ENCODE data around the gene CIB4. TPM values are rescaled to one million over a fixed set of nuclear protein-coding genes. Genes with fewer than 3 reads are reported as not detected.

The CIB4 gene
- total RNA-seq, 1 experiment from 2014 or later = not detected

GRCh38 chr2:26653207-26654060 lies 12.3 kb upstream of the CIB4 start:
- Histone ChIP-seq H3K27me3 (replicated peaks; ENCODE audit: control insufficient read depth, insufficient read depth, low read length) (no peaks in the 10 kb centered on the region), H3K4me3 (ENCODE audit: low read depth, low read length) (no peak overlapping the region), H3K36me3 (ENCODE audit: control insufficient read depth, insufficient read depth, low read length) (no peaks in the 10 kb centered on the region), H3K9me3 (no peaks in the 10 kb centered on the region), H3K4me1 (no peaks in the 10 kb centered on the region)
- no peak for TF ChIP-seq CTCF (IDR thresholded peaks at IDR 0.05; ENCODE audit: insufficient read depth in 1 of 2, low read depth in 1 of 2, low read length in 1 of 2, severe bottlenecking in 1 of 2, unreplicated experiment in 1 of 2)
- Mint-ChIP-seq H3K4me1 (ENCODE audit: low read depth, unreplicated experiment) (no peaks in the 10 kb centered on the region), H3K27ac (ENCODE audit: unreplicated experiment) (no peak overlapping the region), H3K36me3 (ENCODE audit: insufficient read depth, unreplicated experiment) (no peaks in the 10 kb centered on the region), H3K4me3 (ENCODE audit: unreplicated experiment) (no peak overlapping the region), H3K27me3 (ENCODE audit: insufficient read depth, unreplicated experiment) (peaks cover 3% of the 10 kb centered on the region), H3K9me3 (ENCODE audit: unreplicated experiment) (no peaks in the 10 kb centered on the region)
- CTCF ChIA-PET = no interaction called here
- no peak for DNase-seq
- BruUV-seq (replicated peaks) = no TSS peak
- POLR2A ChIA-PET = no interaction called here
- intact Hi-C loops (cut with micrococcal nuclease; ENCODE audit: unreplicated experiment) = no loop called here

GRCh38 chr2:26652361-26653041 lies 11.3 kb upstream of the CIB4 start:
- H3K4me3 ChIP-seq (ENCODE audit: low read depth, low read length) = no peak overlapping the region
- Mint-ChIP-seq H3K27ac (ENCODE audit: unreplicated experiment) (no peak overlapping the region), H3K4me1 (ENCODE audit: low read depth, unreplicated experiment) (no peaks in the 10 kb centered on the region), H3K9me3 (ENCODE audit: unreplicated experiment) (no peaks in the 10 kb centered on the region), H3K4me3 (ENCODE audit: unreplicated experiment) (no peak overlapping the region), H3K27me3 (ENCODE audit: insufficient read depth, unreplicated experiment) (peaks cover 3% of the 10 kb centered on the region), H3K36me3 (ENCODE audit: insufficient read depth, unreplicated experiment) (no peaks in the 10 kb centered on the region)
- no TSS peak for BruUV-seq (replicated peaks)
- ChIA-PET CTCF (no interaction called here), POLR2A (no interaction called here)
- TF ChIP-seq CTCF (IDR thresholded peaks at IDR 0.05; ENCODE audit: insufficient read depth in 1 of 2, low read depth in 1 of 2, low read length in 1 of 2, severe bottlenecking in 1 of 2, unreplicated experiment in 1 of 2) = no peak
- H3K36me3 ChIP-seq (ENCODE audit: control insufficient read depth, insufficient read depth, low read length) = no peaks in the 10 kb centered on the region
- no peaks in the 10 kb centered on the region for H3K27me3 ChIP-seq (replicated peaks; ENCODE audit: control insufficient read depth, insufficient read depth, low read length)
- no peaks in the 10 kb centered on the region for H3K4me1 ChIP-seq
- no peak for DNase-seq
- H3K9me3 ChIP-seq = no peaks in the 10 kb centered on the region
- intact Hi-C loops (cut with micrococcal nuclease; ENCODE audit: unreplicated experiment) = no loop called here

- no peaks in the 10 kb centered on the region for H3K9me3 ChIP-seq
- CTCF ChIA-PET = no interaction called here
- no peaks in the 10 kb centered on the region for H3K4me1 ChIP-seq
- intact Hi-C loops (cut with micrococcal nuclease; ENCODE audit: unreplicated experiment) = no loop called here
- H3K4me3 Mint-ChIP-seq (ENCODE audit: unreplicated experiment) = no peak overlapping the region
- H3K4me1 Mint-ChIP-seq (ENCODE audit: low read depth, unreplicated experiment) = peaks cover 5% of the 10 kb centered on the region
- H3K27me3 Mint-ChIP-seq (ENCODE audit: insufficient read depth, unreplicated experiment) = peaks cover 6% of the 10 kb centered on the region
- H3K27ac Mint-ChIP-seq (ENCODE audit: unreplicated experiment) = no peak overlapping the region
- no TSS peak for BruUV-seq (replicated peaks)
- no peak for TF ChIP-seq CTCF (IDR thresholded peaks at IDR 0.05; ENCODE audit: insufficient read depth in 1 of 2, low read depth in 1 of 2, low read length in 1 of 2, severe bottlenecking in 1 of 2, unreplicated experiment in 1 of 2)
- H3K4me3 ChIP-seq (ENCODE audit: low read depth, low read length) = no peak overlapping the region
- no peaks in the 10 kb centered on the region for H3K36me3 Mint-ChIP-seq (ENCODE audit: insufficient read depth, unreplicated experiment)
- POLR2A ChIA-PET = no interaction called here
- no peak for DNase-seq
- H3K9me3 Mint-ChIP-seq (ENCODE audit: unreplicated experiment) = no peaks in the 10 kb centered on the region
- no peaks in the 10 kb centered on the region for H3K27me3 ChIP-seq (replicated peaks; ENCODE audit: control insufficient read depth, insufficient read depth, low read length)
- no peaks in the 10 kb centered on the region for H3K36me3 ChIP-seq (ENCODE audit: control insufficient read depth, insufficient read depth, low read length)
These were observed 10.6 kb upstream of the CIB4 start for GRCh38 chr2:26651799-26652198.

All from Caco-2 (cell line).